GM12865 (cell line): Measurements from ENCODE around the gene TMEM215.
"Not testable (repeated sequence)": the region's sequence is repeated elsewhere in the genome, so short reads cannot be mapped to it uniquely, and the experiment has no call there.

Source experiments
- DNase-seq: peaks from one replicate; pipeline ENCODE4 v3.0.0; 2010; ENCODE audit warnings: low read depth
- H3K4me3 ChIP-seq: 2 replicates; pipeline ENCODE4 v1.5.1; 2011; ENCODE audit warnings: mild to moderate bottlenecking, low read depth, low read length, control low read depth
- CTCF ChIP-seq: IDR thresholded peaks from 2 replicates; pipeline ENCODE4 v1.5.1; 2011; ENCODE audit warnings: low read length, control low read depth, low read depth, inconsistent platforms; ENCODE audit not compliant: insufficient read depth; ENCODE audit errors: missing control alignments

The TMEM215 gene

GRCh38 chr9:32748013-32748412, 35.3 kb upstream of the TMEM215 start:
- no peak for TF ChIP-seq CTCF
- no peak overlapping the region for H3K4me3 ChIP-seq
- no peak for DNase-seq

- no peak overlapping the region for H3K4me3 ChIP-seq
- no peak for DNase-seq
- TF ChIP-seq CTCF = no peak
Observed at GRCh38 chr9:32755730-32756129, 27.6 kb upstream of the TMEM215 start.

GRCh38 chr9:32764139-32764538, 19.2 kb upstream of the TMEM215 start:
- DNase-seq = no peak
- no peak for TF ChIP-seq CTCF
- H3K4me3 ChIP-seq = no peak overlapping the region

- no peak overlapping the region for H3K4me3 ChIP-seq
- TF ChIP-seq CTCF = no peak
- no peak for DNase-seq
Observed at GRCh38 chr9:32775283-32775682, 8.1 kb upstream of the TMEM215 start.

GRCh38 chr9:32776201-32776600, 7.1 kb upstream of the TMEM215 start:
- H3K4me3 ChIP-seq = no peak overlapping the region
- DNase-seq = no peak

GRCh38 chr9:32782476-32783167, 718 bp upstream of the TMEM215 start:
- no peak for TF ChIP-seq CTCF
- no peak overlapping the region for H3K4me3 ChIP-seq
- DNase-seq = no peak

More at GRCh38 chr9:32776201-32776600, 7.1 kb upstream of the TMEM215 start:
- TF ChIP-seq CTCF = no peak

GRCh38 chr9:32787816-32788215, 4.5 kb downstream of the TMEM215 start:
- no peak overlapping the region for H3K4me3 ChIP-seq
- DNase-seq = no peak
- no peak for TF ChIP-seq CTCF

GRCh38 chr9:32796015-32796414, 12.7 kb downstream of the TMEM215 start:
- DNase-seq, H3K4me3 ChIP-seq: not testable (repeated sequence)
